Ishikawa (cell line): Measurements from ENCODE around the gene NAA11.

Experiments used
- CEBPB ChIP-seq: IDR thresholded peaks from 2 replicates; pipeline ENCODE4 v1.6.1; 2012
- CREB1 ChIP-seq: IDR thresholded peaks from 2 replicates; pipeline ENCODE4 v1.6.1; 2012; ENCODE audit warnings: low read depth
- EGR1 ChIP-seq: IDR thresholded peaks from 2 replicates; pipeline ENCODE4 v1.6.1; 2012
- EP300 ChIP-seq: IDR thresholded peaks from 2 replicates; pipeline ENCODE4 v1.6.1; 2012; ENCODE audit warnings: borderline replicate concordance
- FOXM1 ChIP-seq: IDR thresholded peaks from 2 replicates; pipeline ENCODE4 v1.6.1; 2012; ENCODE audit warnings: low read depth, borderline replicate concordance
- RAD21 ChIP-seq: IDR thresholded peaks from 2 replicates; pipeline ENCODE4 v1.6.1; 2012; ENCODE audit warnings: low read depth
- TAF1 ChIP-seq: IDR thresholded peaks from 2 replicates; pipeline ENCODE4 v1.6.1; 2012; ENCODE audit warnings: low read depth, mild to moderate bottlenecking
- TEAD4 ChIP-seq: IDR thresholded peaks from 2 replicates; pipeline ENCODE4 v1.6.1; 2012
- USF1 ChIP-seq: IDR thresholded peaks from 2 replicates; pipeline ENCODE4 v1.6.1; 2012
- YY1 ChIP-seq: IDR thresholded peaks from 2 replicates; pipeline ENCODE4 v1.6.1; 2012; ENCODE audit warnings: low read depth
- TF ChIP-seq, protein P1 (sequence below): IDR thresholded peaks from 2 replicates; pipeline ENCODE4 v1.6.1; 2012; ENCODE audit warnings: low read depth, mild to moderate bottlenecking

GRCh38 chr4:79315891-79316290, 10.0 kb downstream of the NAA11 start:
- TF ChIP-seq CREB1 (no peak), CEBPB (no peak), FOXM1 (no peak), USF1 (no peak), EP300 (no peak), YY1 (no peak), TAF1 (no peak), EGR1 (no peak), RAD21 (no peak), TEAD4 (no peak)
- TF ChIP-seq, protein P1, sequence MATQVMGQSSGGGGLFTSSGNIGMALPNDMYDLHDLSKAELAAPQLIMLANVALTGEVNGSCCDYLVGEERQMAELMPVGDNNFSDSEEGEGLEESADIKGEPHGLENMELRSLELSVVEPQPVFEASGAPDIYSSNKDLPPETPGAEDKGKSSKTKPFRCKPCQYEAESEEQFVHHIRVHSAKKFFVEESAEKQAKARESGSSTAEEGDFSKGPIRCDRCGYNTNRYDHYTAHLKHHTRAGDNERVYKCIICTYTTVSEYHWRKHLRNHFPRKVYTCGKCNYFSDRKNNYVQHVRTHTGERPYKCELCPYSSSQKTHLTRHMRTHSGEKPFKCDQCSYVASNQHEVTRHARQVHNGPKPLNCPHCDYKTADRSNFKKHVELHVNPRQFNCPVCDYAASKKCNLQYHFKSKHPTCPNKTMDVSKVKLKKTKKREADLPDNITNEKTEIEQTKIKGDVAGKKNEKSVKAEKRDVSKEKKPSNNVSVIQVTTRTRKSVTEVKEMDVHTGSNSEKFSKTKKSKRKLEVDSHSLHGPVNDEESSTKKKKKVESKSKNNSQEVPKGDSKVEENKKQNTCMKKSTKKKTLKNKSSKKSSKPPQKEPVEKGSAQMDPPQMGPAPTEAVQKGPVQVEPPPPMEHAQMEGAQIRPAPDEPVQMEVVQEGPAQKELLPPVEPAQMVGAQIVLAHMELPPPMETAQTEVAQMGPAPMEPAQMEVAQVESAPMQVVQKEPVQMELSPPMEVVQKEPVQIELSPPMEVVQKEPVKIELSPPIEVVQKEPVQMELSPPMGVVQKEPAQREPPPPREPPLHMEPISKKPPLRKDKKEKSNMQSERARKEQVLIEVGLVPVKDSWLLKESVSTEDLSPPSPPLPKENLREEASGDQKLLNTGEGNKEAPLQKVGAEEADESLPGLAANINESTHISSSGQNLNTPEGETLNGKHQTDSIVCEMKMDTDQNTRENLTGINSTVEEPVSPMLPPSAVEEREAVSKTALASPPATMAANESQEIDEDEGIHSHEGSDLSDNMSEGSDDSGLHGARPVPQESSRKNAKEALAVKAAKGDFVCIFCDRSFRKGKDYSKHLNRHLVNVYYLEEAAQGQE: no peak
